GM12892 (cell line): ENCODE data around the gene YOD1.

ENCODE experiments used
- DNase-seq: peaks from one replicate; pipeline ENCODE4 v3.0.0; 2011; ENCODE audit not compliant: insufficient read length
- FAIRE-seq: peaks from 2 replicates; lab custom pipeline; 2011; peaks lifted over from hg19 to GRCh38; lab: Jason Lieb, UNC
- POLR2A ChIP-seq: IDR thresholded peaks from 2 replicates; pipeline ENCODE4 v1.6.1; 2011; ENCODE audit warnings: low read depth, low read length, control low read depth
- POLR2AphosphoS5 ChIP-seq: IDR thresholded peaks from 2 replicates; pipeline ENCODE4 v1.6.1; 2011; ENCODE audit warnings: low read depth, low read length, control low read depth
- TAF1 ChIP-seq: IDR thresholded peaks from 2 replicates; pipeline ENCODE4 v1.6.1; 2011; ENCODE audit warnings: low read depth, mild to moderate bottlenecking, control low read depth, low read length, borderline replicate concordance

YOD1 gene

DNA sequence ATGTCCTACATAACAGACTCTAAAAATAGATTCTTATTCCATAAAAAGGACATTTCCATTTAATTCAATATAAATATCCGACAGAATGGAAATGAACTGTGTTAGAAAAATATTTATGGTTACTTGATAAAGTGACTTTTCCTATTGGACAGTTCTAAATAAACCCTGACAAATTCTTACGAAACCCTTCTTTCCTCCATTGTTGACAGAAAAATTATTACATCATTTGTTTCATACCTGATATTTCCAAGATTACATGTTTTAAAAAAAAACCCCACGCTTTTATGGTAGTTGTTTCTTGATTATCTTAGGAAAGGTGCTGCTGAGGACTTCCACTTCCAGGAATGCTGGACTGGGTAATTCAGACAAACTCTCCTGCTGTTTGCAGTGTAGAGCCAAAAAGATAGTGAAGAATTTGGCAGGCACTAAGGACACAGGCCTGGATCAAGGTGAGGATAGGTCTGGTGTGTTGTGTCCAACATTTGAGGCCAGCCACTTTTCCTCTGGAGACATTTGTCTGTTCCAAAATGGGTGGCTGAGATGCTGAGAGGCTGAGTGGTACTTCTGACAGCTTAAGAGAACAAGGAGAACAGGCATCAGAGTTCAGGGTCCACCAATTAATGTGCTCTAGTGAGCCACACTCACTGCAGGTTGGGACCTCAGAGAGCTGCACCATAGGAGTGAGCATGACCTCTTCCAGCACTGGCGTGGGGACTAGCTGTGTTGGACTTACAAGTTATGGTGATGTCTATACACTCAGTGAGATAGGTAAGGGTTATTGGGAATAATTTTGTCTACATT, 11.4 kb downstream of the YOD1 start:
- FAIRE-seq (no peak), DNase-seq (no peak)
- TF ChIP-seq POLR2AphosphoS5: no peak
- TF ChIP-seq TAF1: no peak
- no peak for TF ChIP-seq POLR2A

DNA sequence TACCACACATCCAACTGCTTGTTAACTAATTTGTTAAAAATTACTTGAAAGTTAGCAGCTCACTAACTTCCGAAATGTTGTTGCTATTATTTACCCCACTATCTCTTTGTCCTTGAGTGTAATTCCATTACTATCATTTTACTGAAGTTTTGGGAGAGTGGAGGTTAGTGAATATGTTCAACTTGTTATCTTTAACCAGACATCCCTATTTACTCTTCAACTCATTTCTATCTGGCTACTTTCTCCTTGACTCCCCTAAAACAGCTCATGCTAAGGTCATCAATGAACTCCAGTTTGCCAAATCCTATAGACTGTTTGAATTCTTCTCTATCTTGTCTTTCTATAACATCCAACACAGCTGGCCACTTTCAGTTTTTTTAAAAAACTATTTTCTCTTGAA, 14.1 kb downstream of the YOD1 start:
- FAIRE-seq (no peak), DNase-seq (no peak)
- TF ChIP-seq POLR2AphosphoS5 (no peak), POLR2A (no peak), TAF1 (no peak)

DNA sequence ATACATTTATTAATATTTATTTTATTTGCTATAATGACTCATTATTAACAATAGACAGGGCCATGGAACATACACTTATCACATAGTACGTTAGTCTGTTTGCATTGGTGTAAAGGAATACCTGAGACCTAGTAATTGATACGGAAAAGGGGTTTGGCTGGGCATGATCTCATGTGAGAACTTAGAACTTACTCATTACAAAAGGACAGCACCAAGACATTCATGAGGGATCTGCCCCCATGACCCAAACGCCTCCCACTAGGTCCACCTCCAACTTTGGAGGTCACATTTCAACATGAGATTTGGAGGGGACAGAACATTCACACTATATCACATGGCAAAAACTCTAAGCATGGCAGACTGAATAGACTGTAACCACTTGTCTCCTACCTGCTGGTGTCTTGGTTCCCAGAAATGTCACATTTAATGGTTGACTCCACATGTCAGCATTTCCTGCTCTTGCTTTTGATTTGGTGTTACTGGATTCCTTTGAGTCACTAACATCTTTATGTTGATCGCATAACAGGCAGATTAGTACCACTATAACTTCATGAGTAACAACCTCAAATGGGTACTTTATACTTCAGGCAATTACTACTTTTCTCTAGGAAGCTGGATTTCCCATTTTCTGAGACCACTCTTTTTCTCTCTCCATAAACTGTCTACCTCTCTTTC, 15.0 kb downstream of the YOD1 start:
- TF ChIP-seq POLR2A (no peak), TAF1 (no peak), POLR2AphosphoS5 (no peak)
- DNase-seq: no peak
- no peak for FAIRE-seq

DNA sequence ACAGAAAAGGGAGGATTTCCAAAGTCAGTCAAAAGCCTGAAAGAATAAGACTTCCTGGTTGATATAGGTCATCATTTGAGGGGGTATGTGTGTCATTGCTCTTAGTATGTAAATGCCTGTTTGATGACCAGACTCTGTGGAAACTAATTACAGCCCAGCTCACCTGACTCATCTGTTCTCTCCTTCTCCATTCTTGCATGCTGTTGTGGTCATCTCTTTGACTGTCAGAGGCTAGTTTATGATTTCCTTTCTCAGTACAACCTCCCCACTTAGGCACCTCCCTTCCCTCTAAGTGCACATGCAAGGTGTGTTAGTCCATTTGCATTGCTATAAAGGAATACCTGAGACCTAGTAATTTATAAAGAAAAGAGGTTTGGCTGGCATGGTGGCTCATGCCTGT, 16.0 kb downstream of the YOD1 start:
- FAIRE-seq: no peak
- no peak for TF ChIP-seq TAF1
- no peak for TF ChIP-seq POLR2AphosphoS5
- no peak for TF ChIP-seq POLR2A
- DNase-seq: no peak

DNA sequence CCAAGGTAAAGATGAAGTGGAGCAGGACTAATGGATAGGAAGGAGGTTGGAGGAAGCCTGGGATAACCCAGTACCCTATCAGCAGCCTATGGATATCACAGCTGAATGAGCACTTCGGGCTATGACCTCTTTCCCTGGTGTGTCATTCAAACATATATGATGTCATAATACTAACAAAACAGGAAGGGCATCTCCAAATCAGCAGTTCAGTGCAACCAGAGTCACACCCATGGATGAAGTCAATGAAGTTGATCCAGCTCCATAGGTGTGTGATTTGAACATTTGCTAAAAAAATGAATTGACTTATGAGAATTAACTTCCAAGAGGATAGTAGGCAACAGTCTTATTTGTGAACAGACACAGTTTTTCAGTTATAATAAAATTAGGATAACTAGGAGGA, 16.8 kb downstream of the YOD1 start:
- no peak for TF ChIP-seq POLR2A
- no peak for TF ChIP-seq TAF1
- TF ChIP-seq POLR2AphosphoS5: no peak
- FAIRE-seq (no peak), DNase-seq (no peak)

DNA sequence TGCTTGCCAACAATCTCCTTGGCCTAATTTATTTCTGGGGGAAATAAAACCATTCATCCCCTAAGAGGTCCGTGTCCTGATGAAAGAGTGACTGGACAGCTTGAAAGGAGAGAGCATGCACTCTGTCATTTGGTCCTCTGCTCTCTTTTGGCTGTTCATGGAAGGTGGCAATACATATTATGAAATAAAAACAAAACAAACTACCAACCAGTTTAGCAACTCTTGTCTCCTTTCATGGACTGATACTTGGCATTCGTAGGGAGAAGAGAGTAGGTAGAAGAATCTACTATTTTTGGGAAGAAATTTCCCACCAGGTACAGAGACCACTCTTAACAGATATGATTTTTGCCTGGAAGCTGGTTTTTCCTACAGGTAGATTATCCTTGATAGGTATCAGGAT, 17.7 kb downstream of the YOD1 start:
- no peak for TF ChIP-seq POLR2AphosphoS5
- no peak for TF ChIP-seq TAF1
- no peak for TF ChIP-seq POLR2A
- FAIRE-seq (no peak), DNase-seq (no peak)

DNA sequence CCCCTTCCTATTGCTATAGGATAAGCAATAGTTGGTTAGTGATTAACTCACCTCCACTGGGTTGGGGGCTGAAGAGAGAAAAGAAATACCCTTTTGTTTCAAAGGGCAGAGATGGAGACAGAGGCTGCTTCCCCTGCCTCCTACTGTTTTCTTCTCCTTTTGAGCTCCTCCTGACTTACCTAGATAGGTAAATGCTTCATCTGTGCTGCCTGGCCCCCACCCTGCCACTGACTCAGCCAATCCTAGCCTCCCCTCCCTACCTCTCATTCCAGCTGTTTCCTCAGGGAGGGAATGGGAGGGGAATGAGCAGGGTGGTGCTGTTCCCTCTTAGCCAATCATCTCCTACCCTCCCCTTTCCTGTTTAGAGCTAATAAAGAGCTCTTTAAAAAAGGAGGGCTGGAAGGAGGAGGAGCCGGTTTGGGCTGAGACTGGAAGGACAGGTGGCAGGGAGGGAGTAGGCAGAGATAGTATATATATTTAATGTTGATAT, 18.4 kb downstream of the YOD1 start, which contains the start of gene C1orf116:
TSS of gene C1orf116 (minus strand) at position 229 of the 490 bp plus-strand sequence. CDS start 5,158 bp downstream, outside the sequence.
- no peak for FAIRE-seq
- DNase-seq: no peak

DNA sequence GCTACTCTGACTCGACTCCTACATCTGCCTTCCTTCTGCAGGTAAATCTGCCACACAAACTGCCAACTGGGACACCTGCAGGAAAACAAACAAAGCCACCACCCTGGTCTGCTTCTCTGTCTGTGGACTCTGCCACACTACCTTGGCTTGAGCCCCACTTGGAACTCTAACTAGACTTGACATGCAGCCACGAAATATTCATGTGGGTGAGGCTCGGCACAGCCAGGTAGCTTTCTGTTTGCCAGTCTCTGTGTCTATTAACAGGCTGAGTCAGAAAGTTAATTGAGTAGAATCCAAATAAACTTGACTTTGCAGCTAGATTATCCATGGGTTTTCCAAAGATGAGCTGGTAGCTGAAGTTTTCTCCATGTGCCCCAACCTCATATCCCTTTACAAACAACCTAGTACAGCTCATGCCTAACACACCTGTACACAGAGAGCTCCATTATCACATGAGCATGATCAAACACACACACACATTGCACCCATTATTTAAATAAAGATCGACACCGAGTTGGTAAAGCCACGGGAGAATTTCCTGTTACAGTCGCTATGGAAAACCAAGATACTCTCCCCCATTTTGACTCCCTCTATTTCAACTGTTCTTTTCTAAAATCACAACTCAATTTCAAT, 19.3 kb downstream of the YOD1 start:
- DNase-seq: no peak
- FAIRE-seq: no peak
- TF ChIP-seq POLR2A (no peak), POLR2AphosphoS5 (no peak), TAF1 (no peak)

More for the DNA sequence above, 18.4 kb downstream of the YOD1 start, which contains the start of gene C1orf116:
- TF ChIP-seq TAF1 (no peak), POLR2AphosphoS5 (no peak)

DNA sequence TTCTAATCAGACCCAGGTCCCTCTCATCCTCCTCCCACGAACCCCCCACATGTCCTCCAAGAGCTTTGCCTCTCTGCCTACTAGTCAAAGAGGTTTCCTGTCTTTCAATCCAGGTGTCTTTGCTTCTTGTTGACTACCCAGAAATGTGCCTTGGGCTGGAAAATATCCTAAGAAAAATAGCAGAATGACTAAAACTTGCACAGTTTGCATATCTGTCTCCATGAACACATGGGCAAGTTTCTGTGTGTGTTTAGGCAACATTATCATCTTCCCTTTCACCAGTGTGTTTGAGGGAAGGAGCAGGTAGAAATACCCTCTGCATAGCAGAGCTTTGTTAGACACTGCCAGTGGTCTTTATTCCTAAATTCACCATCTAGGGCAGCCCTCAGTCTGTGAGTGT, 20.0 kb downstream of the YOD1 start:
- DNase-seq: no peak
- TF ChIP-seq POLR2AphosphoS5 (no peak), POLR2A (no peak), TAF1 (no peak)
- no peak for FAIRE-seq

DNA sequence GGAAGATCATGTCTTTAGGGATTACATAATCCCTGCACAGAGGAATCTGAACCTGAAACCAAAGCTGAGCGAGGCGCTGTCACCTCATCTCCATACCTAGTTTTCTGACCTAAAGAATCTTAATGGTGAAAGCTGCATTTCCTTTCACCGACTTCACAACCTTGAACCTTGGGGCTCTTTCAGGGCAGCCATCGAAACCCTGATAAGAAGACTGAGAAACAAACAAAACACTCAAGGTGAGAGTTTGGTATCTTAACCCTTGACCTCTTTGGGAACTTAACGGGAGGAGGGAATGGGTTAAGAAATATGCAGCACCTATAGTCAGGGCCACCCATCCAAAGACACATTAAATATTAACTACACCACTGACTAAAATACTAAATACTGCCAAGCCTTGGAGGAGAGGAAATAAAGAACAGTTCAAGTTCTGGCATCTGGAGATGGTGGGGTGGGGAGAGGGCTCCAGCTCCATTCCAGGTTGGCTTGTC, 20.4 kb downstream of the YOD1 start:
- TF ChIP-seq POLR2A: no peak
- DNase-seq (no peak), FAIRE-seq (no peak)

DNA sequence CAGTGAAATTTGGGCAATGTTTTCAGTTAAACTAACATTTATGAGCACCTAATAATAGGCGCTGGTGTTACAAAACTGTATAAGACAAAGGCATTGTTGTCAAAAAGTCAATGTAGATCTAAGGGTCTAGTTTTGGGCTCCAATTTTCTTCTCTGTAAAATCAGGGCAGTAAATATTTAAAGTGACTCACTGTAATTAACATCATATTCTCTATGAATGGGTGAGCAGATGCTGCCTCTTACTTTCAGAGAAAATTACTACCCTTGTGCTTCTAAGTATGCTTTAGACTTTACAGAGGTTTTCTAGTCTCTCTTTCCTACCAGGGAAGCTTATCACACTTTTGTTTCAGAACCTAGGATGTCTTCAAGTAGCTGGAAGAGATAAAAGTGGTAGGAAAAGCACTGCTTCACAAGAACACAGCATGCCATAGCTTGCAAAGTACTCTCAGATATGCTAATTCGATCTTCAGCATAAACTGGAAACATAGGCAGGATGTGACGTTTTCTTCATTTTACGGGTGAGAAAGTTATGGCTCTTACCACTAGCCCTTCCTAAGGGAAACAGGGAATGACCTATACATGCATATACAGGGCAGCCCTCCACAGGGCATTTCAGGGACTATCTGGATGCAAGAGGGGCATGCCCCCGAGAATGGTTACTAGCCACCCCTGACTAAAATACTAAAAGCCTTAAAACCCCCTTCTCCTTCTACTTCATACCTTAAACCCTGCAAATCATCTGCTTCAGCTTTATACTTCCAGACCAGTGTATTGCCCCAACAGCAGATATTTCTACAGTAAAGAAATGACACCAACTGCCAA, 21.1 kb downstream of the YOD1 start:
- DNase-seq (no peak), FAIRE-seq (no peak)
- no peak for TF ChIP-seq POLR2AphosphoS5
